GM21737 (cell line): ENCODE measurements around the gene EPHX1.
"Not testable (repeated sequence)": the region's sequence is repeated elsewhere in the genome, so short reads cannot be mapped to it uniquely, and the experiment has no call there.

Experiments used
- ATAC-seq: cut with Tn5 transposase; IDR thresholded peaks from one replicate; pipeline ENCODE4 v1.9.1; 2021; ENCODE audit warnings: mild to moderate bottlenecking, moderate library complexity; ENCODE audit not compliant: unreplicated experiment

Gene EPHX1

GRCh38 chr1:225815526-225816178 lies 5.7 kb downstream of the EPHX1 start:
- no peak for ATAC-seq

- no peak for ATAC-seq
Observed at GRCh38 chr1:225816643-225817538, 7.0 kb downstream of the EPHX1 start.

- no peak for ATAC-seq
Observed at GRCh38 chr1:225817611-225818061, 7.7 kb downstream of the EPHX1 start.

- no peak for ATAC-seq
Observed at GRCh38 chr1:225818229-225818628, 8.3 kb downstream of the EPHX1 start.

- ATAC-seq = no peak
Observed at GRCh38 chr1:225819346-225820192, 9.6 kb downstream of the EPHX1 start.

GRCh38 chr1:225820522-225821120 lies 10.7 kb downstream of the EPHX1 start:
- ATAC-seq = no peak

GRCh38 chr1:225822655-225823403 lies 12.9 kb downstream of the EPHX1 start:
- no peak for ATAC-seq

- ATAC-seq = no peak
Observed at GRCh38 chr1:225823811-225824261, 13.9 kb downstream of the EPHX1 start.

GRCh38 chr1:225824533-225824941 lies 14.6 kb downstream of the EPHX1 start:
- no peak for ATAC-seq

- no peak for ATAC-seq
Observed at GRCh38 chr1:225825078-225825477, 15.2 kb downstream of the EPHX1 start.

GRCh38 chr1:225825607-225826007 lies 15.7 kb downstream of the EPHX1 start:
- ATAC-seq = no peak

- no peak for ATAC-seq
Observed at GRCh38 chr1:225827076-225827475, 17.2 kb downstream of the EPHX1 start.

GRCh38 chr1:225828706-225829345 lies 18.9 kb downstream of the EPHX1 start:
- no peak for ATAC-seq

GRCh38 chr1:225830841-225831240 lies 20.9 kb downstream of the EPHX1 start:
- no peak for ATAC-seq

- no peak for ATAC-seq
Observed at GRCh38 chr1:225834417-225835329, 24.7 kb downstream of the EPHX1 start.

- no peak for ATAC-seq
Observed at GRCh38 chr1:225835856-225836255, 25.9 kb downstream of the EPHX1 start.

- ATAC-seq = not testable (repeated sequence)
Observed at GRCh38 chr1:225836296-225836695, 26.4 kb downstream of the EPHX1 start.

- no peak for ATAC-seq
Observed at GRCh38 chr1:225838793-225839192, 28.9 kb downstream of the EPHX1 start.
